Activated CD4-positive, CD25-positive, alpha-beta regulatory T cell (primary cell): ENCODE results near the gene GLRA2.
"Not testable (repeated sequence)": the region's sequence is repeated elsewhere in the genome, so short reads cannot be mapped to it uniquely, and the experiment has no call there.

Experiments
- DNase-seq, 4 experiments: peaks; one replicate each; lab custom pipeline; 2025; lab: John Stamatoyannopoulos, UW

Gene GLRA2

DNA sequence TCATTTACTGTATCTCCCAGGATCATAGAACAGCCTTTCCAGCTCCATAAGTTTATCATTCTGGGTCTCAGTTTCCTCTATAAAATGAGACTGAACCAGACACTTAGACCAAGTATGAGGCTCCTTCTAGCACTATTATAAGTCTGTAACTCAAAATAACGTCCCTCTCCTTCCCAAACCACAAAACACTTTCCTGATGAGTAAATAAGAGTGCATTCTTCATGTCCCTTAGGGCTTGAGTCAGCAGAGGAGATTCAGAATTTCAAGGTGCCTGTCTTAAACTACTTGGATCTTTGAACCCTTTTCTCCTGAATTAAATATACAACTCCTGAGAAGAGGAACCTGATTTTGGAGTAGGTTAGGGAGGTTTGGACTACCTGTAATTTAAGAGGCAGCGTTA lies 62.6 kb downstream of the GLRA2 start:
- DNase-seq: no peak

- DNase-seq: no peak
Measured at GRCh38 chrX:14594521-14594920, 65.2 kb downstream of the GLRA2 start.

DNA sequence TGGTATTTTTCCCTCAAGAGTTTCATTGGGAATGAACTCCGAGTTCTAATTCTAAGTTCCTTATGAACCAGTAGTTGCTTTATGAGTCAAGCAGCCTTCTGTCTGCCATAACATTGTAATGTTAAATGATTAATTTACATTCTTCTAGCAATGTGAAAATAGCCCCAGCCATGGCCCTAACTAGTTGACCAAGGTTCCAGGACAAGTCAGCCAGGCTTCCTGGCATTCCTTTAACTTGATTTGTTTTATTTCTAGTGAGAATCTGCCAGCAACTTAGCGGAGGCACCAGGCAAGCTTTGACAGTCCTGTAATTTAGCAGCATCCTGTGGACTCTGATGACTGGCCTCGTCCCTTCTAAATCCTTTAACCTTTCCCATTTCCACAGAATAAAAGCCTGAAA lies 69.0 kb downstream of the GLRA2 start:
- no peak for DNase-seq

GRCh38 chrX:14607446-14607985 lies 78.2 kb downstream of the GLRA2 start:
- DNase-seq: no peak

- not testable (repeated sequence) for DNase-seq
Measured at GRCh38 chrX:14612450-14612849, 83.1 kb downstream of the GLRA2 start.

DNA sequence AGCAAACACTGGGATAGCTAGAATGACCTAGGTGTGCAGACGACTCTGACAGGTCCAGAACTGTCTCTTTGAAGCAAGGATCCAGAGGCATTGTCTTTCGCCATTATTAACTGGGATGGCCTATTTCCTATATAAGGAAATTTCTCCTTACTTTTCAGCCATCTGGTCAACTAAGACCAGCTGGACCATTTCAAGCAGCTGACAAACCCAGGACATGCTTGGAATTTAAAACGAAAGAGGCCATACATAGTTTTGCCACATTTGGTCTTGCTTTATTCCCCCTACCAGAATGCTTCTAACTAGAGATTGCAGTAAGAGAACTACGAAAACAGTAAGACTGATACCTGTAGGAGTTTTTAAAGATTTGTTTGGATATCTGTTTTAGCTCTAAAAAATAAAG lies 87.0 kb downstream of the GLRA2 start:
- no peak for DNase-seq

GRCh38 chrX:14616836-14617235 lies 87.5 kb downstream of the GLRA2 start:
- no peak for DNase-seq

GRCh38 chrX:14618177-14618965 lies 89.0 kb downstream of the GLRA2 start:
- no peak for DNase-seq

GRCh38 chrX:14630733-14631132 lies 101.4 kb downstream of the GLRA2 start:
- no peak for DNase-seq

DNA sequence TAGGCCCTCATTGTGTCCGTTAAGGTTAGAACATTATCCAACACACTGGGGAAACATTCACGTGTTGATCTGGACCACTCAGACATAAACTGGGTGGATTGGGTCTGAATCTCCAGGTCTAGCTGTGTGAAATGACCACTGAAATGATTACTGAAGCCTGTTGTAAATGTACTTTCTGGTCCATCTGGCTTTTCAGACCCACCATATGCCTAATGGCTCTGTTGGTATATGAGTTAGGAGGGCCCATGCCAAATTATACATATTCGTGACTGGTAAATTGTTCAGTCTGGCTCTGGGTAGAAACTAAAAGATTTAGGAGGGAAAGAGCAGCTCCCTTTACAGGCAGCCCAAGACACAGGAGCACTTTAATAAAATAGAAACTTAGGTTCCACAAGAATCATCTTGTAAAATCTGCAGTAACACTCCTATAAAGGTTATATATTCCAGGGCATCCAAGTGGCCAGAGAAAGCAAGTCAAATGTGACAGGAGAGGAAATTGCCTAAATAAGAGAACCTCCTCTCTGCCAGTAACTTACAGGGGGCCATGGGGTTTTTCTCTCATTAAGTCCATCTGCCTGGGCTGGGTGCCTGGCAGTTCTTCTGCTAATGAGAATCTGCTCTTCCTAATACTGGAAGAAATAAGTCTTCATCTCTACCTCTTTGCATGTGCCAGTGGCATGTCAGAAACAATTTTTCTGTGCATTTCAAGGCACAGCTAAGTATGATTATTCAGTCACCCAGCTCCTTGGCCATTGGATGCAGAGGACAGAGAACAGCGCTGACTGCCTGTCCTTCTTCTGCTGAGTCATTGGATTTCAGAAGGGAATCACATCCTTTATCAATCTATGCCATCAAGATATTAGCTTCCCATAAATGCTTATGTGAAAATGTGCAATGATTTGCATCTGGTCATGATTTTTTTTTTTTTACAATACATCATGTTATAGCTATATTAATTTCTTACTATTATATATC lies 112.6 kb downstream of the GLRA2 start:
- DNase-seq: no peak

- no peak for DNase-seq
Measured at GRCh38 chrX:14660970-14661369, 131.6 kb downstream of the GLRA2 start.

GRCh38 chrX:14670819-14671218 lies 141.5 kb downstream of the GLRA2 start:
- no peak for DNase-seq

- no peak for DNase-seq
Measured at GRCh38 chrX:14672611-14673172, 143.4 kb downstream of the GLRA2 start.

DNA sequence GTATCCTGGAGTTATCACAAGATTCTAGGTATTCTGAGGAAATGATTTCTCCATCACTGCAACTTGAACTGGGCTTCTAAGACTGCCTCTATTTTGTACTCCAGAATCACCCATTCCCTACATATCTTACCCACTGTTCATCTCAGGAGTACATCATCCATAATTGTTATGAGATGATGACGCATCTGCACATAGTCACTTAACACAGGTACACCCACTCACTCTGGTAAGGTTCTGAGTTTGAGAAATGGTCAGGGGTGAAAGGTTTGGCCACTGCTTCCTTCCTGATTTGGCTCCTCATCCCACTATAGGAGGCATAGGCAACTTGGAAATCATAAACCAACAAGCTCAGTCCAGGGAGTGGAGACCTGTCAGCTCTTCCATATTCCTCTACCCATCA lies 143.9 kb downstream of the GLRA2 start:
- no peak for DNase-seq

DNA sequence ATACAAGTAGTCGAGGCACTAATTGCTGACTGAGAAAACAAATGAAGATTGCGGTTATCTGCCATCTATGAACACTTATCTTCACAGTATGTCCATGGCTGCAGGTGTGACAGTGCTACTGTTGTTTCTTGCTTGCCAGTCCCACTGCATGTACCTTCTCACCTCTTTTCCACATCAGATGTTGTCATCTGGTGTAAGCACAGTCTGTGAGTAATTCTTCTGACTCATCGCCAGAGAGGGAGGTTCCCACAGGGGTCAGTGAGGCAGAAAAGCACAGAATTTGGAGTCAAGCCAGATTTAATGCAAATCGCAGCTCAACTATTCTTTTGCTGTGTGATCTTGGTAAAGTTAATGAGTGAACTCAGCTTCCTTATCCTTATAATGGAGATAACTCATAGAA lies 144.4 kb downstream of the GLRA2 start:
- no peak for DNase-seq

GRCh38 chrX:14675500-14675899 lies 146.2 kb downstream of the GLRA2 start:
- DNase-seq: no peak

GRCh38 chrX:14676431-14676830 lies 147.1 kb downstream of the GLRA2 start:
- no peak for DNase-seq

- DNase-seq: not testable (repeated sequence)
Measured at GRCh38 chrX:14688331-14688730, 159.0 kb downstream of the GLRA2 start.

DNA sequence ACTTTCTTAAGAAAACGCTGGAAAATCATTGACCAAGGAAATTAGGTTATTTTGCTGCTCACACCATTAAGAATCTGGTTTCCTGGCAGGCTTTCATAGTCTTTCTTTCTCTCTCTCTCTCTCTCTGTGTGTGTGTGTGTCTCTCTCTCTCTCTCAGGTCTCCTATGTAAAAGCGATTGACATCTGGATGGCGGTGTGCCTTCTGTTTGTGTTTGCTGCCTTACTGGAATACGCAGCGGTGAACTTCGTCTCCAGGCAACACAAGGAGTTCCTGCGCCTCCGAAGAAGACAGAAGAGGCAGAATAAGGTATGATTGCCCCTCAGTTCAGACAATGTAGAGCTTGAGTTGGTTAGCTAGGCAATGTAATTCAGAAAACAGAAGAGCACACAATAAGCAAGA lies 161.2 kb downstream of the GLRA2 start:
- DNase-seq: no peak

DNA sequence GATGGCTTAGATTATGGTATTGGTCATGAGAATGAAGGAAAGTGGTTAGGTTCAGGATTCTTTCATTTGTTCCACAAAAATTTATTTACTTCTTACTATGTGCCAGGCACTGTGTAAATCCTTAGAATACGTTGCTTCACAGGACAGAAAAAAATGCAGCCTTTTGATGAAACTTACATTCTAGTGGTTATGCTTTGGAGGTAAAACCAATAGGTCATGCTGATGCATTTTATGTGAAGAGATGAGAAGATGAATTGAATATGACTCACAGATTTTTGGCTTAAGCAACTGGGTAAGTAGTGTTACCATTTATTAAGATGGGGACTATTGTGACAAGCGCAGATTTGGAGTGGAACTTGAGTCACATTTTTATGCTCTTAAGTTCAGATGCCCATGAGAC lies 165.3 kb downstream of the GLRA2 start:
- no peak for DNase-seq

DNA sequence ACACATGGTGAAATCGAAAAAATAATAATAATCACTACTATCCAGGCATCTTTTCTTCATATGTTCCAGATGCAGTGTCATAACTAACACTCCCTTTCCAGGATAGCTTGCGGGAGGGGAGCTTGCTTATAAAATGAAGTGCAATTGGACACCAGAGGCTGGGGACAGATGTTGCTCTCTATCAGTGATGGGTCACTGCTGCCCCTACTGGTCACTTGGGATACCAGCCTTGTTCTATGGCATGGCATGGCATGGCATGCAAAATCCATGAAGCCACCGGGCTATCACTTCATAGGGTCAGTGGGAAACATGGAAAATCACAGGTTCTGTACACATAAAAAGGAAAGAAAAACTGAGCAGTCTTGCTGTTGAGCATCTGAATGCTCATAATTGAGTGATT lies 168.1 kb downstream of the GLRA2 start:
- DNase-seq: no peak

- DNase-seq: no peak
Measured at GRCh38 chrX:14698790-14699189, 169.5 kb downstream of the GLRA2 start.
